DOHH2 (cell line): ENCODE data around the gene B4GALT1.

Experiments used
- H3F3A ChIP-seq: fragments of 200-600 bp; sonication (generic), shearing (Covaris generic); 2 replicates; pipeline ENCODE4 v1.6.0; 2016; ENCODE audit warnings: antibody characterized with exemption, mild to moderate bottlenecking; ENCODE audit not compliant: control insufficient read depth, insufficient read depth
- H3K27ac ChIP-seq: fragments of 200-600 bp; sonication (generic); 2 replicates; pipeline ENCODE4 v1.5.1; 2014; ENCODE audit warnings: low read depth, mild to moderate bottlenecking, low read length, moderate library complexity
- H3K27me3 ChIP-seq: fragments of 200-600 bp; sonication (generic); 2 replicates; pipeline ENCODE4 v1.6.1; 2014; ENCODE audit warnings: mild to moderate bottlenecking, low read length, mixed read lengths; ENCODE audit not compliant: control insufficient read depth
- H3K36me3 ChIP-seq: fragments of 200-600 bp; sonication (generic); 2 replicates; pipeline ENCODE4 v1.6.1; 2014; ENCODE audit warnings: mild to moderate bottlenecking, low read length, moderate library complexity, mixed read lengths; ENCODE audit not compliant: control insufficient read depth
- H3K4me1 ChIP-seq: fragments of 200-600 bp; sonication (generic); 2 replicates; pipeline ENCODE4 v1.6.1; 2014; ENCODE audit warnings: mild to moderate bottlenecking, low read length, mixed read lengths; ENCODE audit not compliant: control insufficient read depth
- H3K4me2 ChIP-seq: fragments of 200-600 bp; sonication (generic); 2 replicates; pipeline ENCODE4 v1.6.0; 2014; ENCODE audit warnings: mild to moderate bottlenecking, low read length, moderate library complexity
- H3K4me3 ChIP-seq: fragments of 200-600 bp; sonication (generic); 2 replicates; pipeline ENCODE4 v1.5.1; 2014; ENCODE audit warnings: mild to moderate bottlenecking, low read length, mixed read lengths
- H3K79me2 ChIP-seq: fragments of 200-600 bp; sonication (generic); 2 replicates; pipeline ENCODE4 v1.6.1; 2014; ENCODE audit warnings: mild to moderate bottlenecking, low read length, mixed read lengths; ENCODE audit not compliant: control insufficient read depth
- H3K9me2 ChIP-seq: fragments of 200-600 bp; sonication (generic); replicated peaks from 2 replicates; pipeline ENCODE4 v1.6.1; 2014; ENCODE audit warnings: mild to moderate bottlenecking, low read length, mixed read lengths; ENCODE audit not compliant: control insufficient read depth
- H3K9me3 ChIP-seq: fragments of 200-600 bp; sonication (generic); 2 replicates; pipeline ENCODE4 v1.6.1; 2014; ENCODE audit warnings: antibody characterized with exemption, low read length, mixed read lengths; ENCODE audit not compliant: control insufficient read depth, insufficient read depth
- H4K20me1 ChIP-seq: fragments of 200-600 bp; sonication (generic); 2 replicates; pipeline ENCODE4 v1.6.0; 2014; ENCODE audit warnings: low read depth, mild to moderate bottlenecking, antibody characterized with exemption, low read length, moderate library complexity; ENCODE audit not compliant: control insufficient read depth, insufficient read depth
- CTCF ChIP-seq: fragments of 200-600 bp; sonication (generic); IDR thresholded peaks from one replicate; pipeline ENCODE4 v1.5.1; 2014; ENCODE audit warnings: antibody characterized with exemption, mild to moderate bottlenecking, low read depth, low read length; ENCODE audit not compliant: poor library complexity, severe bottlenecking
- EZH2phosphoT487 ChIP-seq: fragments of 200-600 bp; sonication (generic); IDR thresholded peaks from 2 replicates; pipeline ENCODE4 v1.6.1; 2017; ENCODE audit warnings: borderline replicate concordance, mild to moderate bottlenecking, antibody characterized with exemption, low read length, moderate library complexity, mixed read lengths

Gene B4GALT1

DNA sequence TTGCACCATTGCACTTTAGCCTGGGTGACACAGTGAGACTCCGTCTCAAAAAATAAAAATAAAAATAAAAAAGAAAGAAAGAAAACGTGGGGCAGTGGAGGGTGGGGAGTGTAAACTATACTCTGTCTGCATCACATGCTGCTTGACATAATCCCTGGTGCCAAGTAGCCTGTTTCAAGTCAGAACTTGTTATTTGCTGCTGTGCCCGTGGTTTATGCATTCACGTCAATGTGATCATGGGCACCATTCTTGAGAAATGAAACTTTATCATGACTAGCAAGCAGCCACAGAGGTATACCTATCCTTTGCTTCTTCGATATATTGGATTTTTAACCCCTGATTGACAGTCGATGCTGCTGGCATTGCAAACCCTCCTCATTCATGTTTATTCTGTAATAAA, 86.6 kb downstream of the B4GALT1 start:
- Histone ChIP-seq H3K9me3 (no peaks in the 10 kb centered on the region), H3K36me3 (peaks cover 4% of the 10 kb centered on the region; the same call in 1 of the 2 replicates), H3K4me2 (peak overlapping the region; percentile 55), H3K27ac (no peak overlapping the region), H3K79me2 (peaks cover 16% of the 10 kb centered on the region), H3K4me3 (peak overlapping the region; percentile 53), H3F3A (peaks cover 8% of the 10 kb centered on the region; the same call in 1 of the 2 replicates), H3K9me2 (no peaks in the 10 kb centered on the region), H4K20me1 (no peaks in the 10 kb centered on the region), H3K4me1 (peaks cover 15% of the 10 kb centered on the region), H3K27me3 (no peaks in the 10 kb centered on the region)
- TF ChIP-seq CTCF (no peak), EZH2phosphoT487 (no peak)

DNA sequence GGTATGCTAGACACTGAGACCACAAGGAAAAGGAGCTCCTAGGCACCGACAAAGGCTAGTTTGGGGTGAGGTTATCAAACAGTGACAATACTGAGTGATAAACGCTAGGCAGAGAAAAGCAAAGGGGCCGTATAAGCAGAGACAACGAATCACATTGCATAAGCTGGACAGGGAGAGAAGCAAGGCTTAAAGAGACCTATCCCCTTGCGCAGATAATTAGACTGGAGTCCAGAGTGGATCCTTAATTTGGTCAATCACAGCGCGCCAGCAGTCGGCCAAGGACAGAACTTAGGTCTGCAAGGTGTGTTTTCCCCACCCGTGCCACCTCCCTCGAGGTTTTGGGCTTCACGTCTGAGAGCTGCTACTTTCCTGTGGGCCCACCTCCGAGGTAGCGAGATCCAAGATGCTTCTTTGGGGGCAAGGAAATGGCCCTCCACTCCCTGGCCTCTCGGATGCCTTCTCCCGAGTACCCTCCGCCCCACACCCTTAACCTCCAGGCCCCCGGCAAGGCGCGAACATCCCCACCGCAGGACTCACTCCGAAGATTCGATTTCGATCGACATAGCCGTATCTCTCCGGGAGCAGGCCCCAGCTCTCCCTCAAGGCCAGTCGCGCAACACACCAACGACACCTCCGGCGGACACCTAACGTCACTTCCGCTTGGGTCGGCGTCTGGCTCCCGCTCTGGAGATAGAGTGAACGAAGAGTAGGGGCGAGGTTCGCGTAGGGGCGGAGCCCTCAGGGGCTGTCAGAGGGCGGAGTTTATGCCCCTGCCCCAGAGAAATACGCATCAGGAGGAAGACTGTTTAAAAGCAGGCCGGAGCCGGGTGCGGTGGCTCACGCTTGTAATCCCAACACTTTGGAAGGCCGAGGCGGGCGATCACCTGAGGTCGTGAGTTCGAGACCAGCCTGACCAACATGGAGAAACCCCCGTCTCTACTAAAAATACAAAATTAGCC, 90.8 kb downstream of the B4GALT1 start, which contains the start of gene SMU1:
Gene SMU1 (minus strand): TSS at position 629 of the 959 bp plus-strand sequence. CDS start 66 bp downstream, at position 563.
- TF ChIP-seq EZH2phosphoT487 (no peak), CTCF (no peak)
- H3K9me2 ChIP-seq = no peaks in the 10 kb centered on the region
- peaks cover 25% of the 10 kb centered on the region for H3K4me1 ChIP-seq
- peak within 1 kb of the TSS; percentile 83 for H3K4me2 ChIP-seq
- no peaks in the 10 kb centered on the region for H3K27me3 ChIP-seq
- H3K27ac ChIP-seq = peak within 1 kb of the TSS; percentile 50
- peaks cover 54% of the 10 kb centered on the region for H3K79me2 ChIP-seq
- peak within 1 kb of the TSS; percentile 89 for H3K4me3 ChIP-seq
- peaks cover 38% of the 10 kb centered on the region for H3K36me3 ChIP-seq
- H3K9me3 ChIP-seq = no peaks in the 10 kb centered on the region
- H3F3A ChIP-seq = peaks cover 8% of the 10 kb centered on the region; the same call in 1 of the 2 replicates
- no peaks in the 10 kb centered on the region; the same call in 1 of the 2 replicates for H4K20me1 ChIP-seq

GRCh38 chr9:33068991-33069390, 98.1 kb downstream of the B4GALT1 start:
- peaks cover 31% of the 10 kb centered on the region for H3K79me2 ChIP-seq
- H3K4me2 ChIP-seq = no peak overlapping the region
- no peaks in the 10 kb centered on the region for H3K27me3 ChIP-seq
- H3K27ac ChIP-seq = no peak overlapping the region
- H3K9me3 ChIP-seq = no peaks in the 10 kb centered on the region
- H4K20me1 ChIP-seq = no peaks in the 10 kb centered on the region; the same call in 1 of the 2 replicates
- H3K9me2 ChIP-seq = no peaks in the 10 kb centered on the region
- no peak overlapping the region for H3K4me3 ChIP-seq
- peaks cover 14% of the 10 kb centered on the region for H3K4me1 ChIP-seq
- H3K36me3 ChIP-seq = peaks cover 80% of the 10 kb centered on the region
- H3F3A ChIP-seq = no peaks in the 10 kb centered on the region; the same call in none of the 2 replicates
- TF ChIP-seq CTCF (no peak), EZH2phosphoT487 (no peak)
